Measurements from ENCODE around the gene ZNF446.
"Not testable (repeated sequence)": the region's sequence is repeated elsewhere in the genome, so short reads cannot be mapped to it uniquely, and the experiment has no call there.

Gene ZNF446

DNA sequence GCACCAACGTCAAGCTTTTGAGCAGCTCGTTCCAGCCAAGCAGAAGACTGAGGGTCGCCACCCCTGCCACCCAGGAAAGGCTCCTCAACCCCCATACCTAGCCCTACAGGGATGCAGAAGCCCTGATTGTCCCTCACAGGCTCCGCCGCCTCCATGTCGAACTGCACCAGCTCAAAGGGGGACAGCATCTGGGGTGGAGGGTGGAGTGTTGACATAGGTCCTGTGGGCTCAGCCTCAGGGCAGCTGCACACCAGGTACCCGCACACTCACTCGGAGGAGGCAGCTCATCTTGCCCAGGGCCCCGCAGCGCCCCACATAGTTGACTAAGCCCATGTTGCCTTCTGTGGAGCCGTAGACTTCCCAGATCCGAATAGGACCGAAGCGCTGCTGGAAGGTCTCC, 24.1 kb downstream of the ZNF446 start:
- DNase-seq (ENCODE audit: low spot score), result no peak

DNA sequence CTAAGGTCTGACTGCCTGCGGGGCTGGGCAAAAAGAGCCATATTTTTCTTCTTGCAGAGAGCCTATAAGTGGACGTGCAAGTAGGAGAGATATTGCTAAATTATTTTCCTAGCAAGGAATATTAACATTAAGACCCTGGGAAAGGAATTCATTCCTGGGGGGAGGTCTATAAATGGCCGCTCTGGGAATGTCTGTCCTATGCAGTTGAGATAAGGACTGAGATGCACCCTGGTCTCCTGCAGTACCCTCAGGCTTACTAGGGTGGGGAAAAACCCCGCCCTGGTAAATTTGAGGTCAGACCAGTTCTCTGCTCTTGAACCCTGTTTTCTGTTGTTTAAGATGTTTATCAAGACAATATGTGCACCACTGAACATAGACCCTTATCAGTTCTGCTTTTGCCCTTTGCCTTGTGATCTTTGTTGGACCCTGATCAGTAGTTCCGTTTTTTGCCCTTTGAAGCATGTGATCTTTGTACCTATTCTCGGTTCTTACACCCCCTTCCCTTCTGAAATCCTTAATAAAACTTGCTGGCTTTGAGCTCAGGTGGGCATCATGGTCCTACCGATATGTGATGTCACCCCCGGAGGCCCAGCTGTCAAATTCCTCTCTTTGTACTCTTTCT, 31.6 kb downstream of the ZNF446 start:
- not testable (repeated sequence) for DNase-seq (ENCODE audit: low spot score)

DNA sequence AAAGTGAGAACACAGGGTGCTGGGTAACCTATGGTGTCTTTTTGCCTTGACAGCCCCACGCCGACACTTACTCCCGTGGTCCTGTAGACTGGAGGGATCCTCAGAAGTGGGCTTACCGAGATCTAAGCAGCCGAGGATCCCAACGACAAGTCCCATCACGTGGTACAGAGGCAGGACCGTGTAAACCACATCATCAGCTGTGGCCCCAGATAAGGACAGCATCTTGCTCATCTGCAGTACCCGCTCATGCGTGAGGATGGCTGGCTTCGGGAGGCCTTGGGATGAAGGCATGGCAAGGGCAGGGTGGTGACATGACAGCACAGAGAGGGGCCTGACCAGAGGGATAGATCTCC, 33.6 kb downstream of the ZNF446 start:
- no peak for DNase-seq (ENCODE audit: low spot score)

GRCh38 chr19:58510084-58510862, 34.1 kb downstream of the ZNF446 start:
- DNase-seq (ENCODE audit: low spot score), result no peak

- no peak for DNase-seq (ENCODE audit: low spot score)
Observed at GRCh38 chr19:58511353-58512208, 35.4 kb downstream of the ZNF446 start, which contains the start of gene SLC27A5. SLC27A5 (minus strand) TSS chr19:58511992; CDS start chr19:58511955, 37 bp downstream.

DNA sequence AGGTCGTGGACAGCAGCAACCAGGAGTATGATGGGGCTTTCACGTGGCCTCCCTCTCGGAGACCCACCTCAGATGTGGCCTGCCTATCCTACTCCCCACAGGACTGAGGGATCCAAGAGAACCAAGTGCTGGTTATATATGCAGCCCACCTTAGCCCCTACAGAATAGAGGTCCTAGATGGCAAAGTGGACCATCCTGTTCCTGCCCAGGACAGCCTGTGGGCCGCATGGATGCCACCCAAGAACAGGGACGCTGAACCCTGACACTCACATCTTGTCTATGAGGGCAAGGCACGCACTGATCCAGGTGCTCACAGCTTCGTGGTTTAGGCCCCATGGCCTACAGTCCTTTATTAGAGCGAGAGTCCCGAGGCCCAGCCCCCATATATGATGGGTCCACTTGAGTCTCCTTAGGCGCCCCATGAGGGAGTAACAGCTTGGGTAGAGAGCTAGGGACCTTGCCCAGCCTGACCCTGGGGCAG, 37.1 kb downstream of the ZNF446 start:
- no peak for DNase-seq (ENCODE audit: low spot score)

DNA sequence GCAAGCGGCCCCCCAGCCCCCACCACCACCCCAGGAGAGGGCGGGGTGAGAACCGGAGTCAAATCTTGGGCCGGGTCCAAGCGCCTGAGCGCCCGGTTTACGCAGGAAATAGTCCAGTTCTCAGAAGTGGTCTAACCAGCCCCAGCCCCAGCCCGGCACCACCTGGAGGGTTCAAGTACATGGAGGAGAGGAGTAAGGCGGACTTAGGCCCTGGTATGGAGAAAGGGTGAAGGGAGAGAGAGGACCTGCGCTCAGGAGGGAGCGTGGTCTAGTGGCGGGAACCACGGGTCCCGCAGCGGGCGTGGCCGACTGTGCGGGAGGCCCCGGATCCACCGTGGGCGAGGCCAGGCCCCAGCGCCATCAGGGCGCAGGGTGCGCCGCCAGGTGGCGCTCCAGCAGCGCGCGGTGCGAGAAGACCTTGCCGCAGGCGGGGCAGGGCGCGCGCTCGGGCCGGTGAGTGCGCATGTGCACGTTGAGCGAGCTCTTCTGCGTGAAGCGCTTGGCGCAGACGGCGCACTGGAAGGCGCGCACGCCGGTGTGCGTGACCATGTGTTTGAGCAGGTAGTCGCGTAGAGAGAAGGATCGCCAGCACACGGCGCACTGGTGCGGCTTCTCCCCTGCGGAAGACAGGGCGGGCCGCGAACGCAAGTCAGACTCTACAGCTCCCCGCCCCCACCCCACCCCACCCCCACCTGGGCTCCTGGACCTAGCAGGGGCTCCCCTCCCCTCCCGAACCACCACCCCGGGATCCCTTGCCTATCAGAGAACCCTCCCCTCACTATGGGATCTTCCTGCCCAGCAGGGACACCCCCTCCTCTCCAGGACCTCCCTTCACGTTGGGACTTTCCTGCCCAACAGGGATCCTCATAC, 37.8 kb downstream of the ZNF446 start:
- DNase-seq (ENCODE audit: low spot score), result peak; percentile 96

DNA sequence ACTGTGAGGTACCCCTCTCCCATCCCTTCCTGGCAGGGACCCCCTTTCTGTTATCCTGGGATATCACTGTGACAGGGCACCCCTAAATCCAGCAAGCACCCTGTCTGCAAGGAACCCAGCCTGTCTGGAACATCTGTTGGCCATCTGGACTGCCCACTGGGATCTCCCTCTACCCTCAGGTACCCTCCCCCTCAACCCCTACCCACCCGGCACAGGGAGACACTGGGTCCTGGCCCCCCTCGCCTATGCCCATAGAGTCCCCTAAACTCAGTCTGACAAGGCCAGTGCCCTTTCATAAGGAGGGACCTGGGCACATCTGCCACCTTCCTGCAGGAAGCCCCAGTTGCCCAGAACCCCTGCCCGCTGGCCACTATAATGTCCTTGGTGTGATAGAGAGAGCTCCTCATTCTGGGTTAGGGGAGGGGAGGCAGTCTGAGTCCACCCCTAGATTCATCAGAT, 38.4 kb downstream of the ZNF446 start:
- no peak for DNase-seq (ENCODE audit: low spot score)

- no peak for DNase-seq (ENCODE audit: low spot score)
Observed at GRCh38 chr19:58515259-58515658, 39.1 kb downstream of the ZNF446 start.

- no peak for DNase-seq (ENCODE audit: low spot score)
Observed at GRCh38 chr19:58516246-58516836, 40.2 kb downstream of the ZNF446 start.

- no peak for DNase-seq (ENCODE audit: low spot score)
Observed at GRCh38 chr19:58516964-58517833, 41.0 kb downstream of the ZNF446 start.

DNA sequence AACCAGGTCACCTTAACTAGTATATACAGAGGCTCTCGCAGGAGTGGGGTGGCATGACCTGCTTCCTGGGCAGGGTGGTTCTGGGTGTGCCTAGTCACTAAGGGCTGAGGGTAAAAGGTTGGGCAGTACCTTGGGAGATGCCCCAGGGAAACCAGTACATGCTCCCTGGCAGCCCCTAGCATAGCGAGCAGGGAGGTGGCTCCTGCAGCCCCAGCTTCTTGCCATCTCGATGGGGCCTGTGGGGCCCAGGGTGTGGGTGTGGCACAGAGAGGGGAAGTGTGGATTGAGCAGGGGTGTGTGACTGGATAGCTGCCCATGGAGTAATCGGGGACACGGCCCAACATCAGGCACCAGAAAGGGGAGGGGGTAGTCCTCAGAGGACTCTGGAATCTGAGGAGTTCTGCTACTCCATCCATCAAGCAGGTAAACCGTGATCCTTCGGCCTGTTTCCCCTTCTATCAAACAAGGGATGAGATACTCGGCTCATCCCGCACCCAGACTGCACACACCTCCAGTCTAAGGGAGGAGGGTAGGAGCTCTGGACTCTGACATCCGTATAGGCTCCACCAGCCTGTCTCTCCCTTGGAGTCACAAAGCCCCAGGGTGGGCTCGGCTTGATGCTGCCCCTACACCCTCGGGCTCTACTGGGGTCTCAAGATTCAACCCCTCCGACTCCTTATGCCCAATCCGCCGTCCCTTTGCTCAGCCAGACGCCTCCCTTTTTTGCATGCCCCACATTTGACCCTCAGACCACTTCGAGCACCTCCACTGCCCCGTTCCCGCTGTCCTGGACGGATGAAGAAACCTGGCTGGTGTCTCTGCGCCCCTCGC, 42.3 kb downstream of the ZNF446 start:
- DNase-seq (ENCODE audit: low spot score), result no peak

- DNase-seq (ENCODE audit: low spot score), result peak; percentile 73
Observed at GRCh38 chr19:58519087-58519354, 42.9 kb downstream of the ZNF446 start.

- DNase-seq (ENCODE audit: low spot score), result peak; percentile 96
Observed at GRCh38 chr19:58519355-58520256, 43.5 kb downstream of the ZNF446 start, which contains the start of gene ZBTB45. ZBTB45 (minus strand) TSS chr19:58519810; CDS start chr19:58517673, 2,137 bp downstream.

- DNase-seq (ENCODE audit: low spot score), result no peak
Observed at GRCh38 chr19:58520257-58520599, 44.1 kb downstream of the ZNF446 start.

DNA sequence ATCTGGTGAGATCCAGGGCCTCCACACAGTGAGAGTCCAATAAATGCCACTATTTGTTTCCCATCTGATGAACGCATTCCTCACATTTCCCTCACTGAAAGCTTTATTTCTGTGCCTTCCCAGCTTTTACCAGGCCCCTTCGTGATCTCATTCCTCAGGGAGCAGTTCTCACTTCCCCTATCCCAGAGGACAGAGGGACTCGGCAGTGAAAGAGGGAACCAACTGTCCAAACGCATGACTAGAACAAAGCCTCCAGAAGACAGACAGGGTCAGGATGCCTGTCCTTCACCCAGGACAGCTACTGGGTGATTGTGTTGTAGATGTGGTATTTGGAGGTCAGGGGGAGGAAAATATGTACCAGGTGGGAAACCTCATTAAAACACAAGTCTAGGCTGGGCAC, 45.5 kb downstream of the ZNF446 start:
- DNase-seq (ENCODE audit: low spot score), result no peak

DNA sequence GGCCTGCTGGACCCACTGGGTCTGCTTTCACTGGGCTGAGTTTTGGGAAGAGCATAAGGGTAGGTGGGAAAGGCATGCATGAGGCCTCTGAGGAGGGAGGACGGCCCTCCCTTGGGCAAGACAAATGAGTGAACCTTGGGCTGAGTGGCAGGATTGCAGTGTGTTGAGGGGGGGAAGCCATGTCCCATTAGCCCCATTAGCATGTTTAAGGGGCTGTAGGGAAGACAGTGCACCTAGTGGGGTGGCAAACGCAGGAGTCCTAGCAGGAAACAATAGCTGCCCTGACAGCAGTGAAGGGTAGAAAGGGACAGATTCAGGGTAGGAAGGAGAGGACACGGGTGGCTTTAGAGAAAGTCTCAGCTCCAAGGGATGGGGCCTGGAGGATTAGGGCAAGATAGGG, 46.6 kb downstream of the ZNF446 start:
- no peak for DNase-seq (ENCODE audit: low spot score)

- DNase-seq (ENCODE audit: low spot score), result no peak
Observed at GRCh38 chr19:58529405-58529804, 53.3 kb downstream of the ZNF446 start.

Measured in NAMALWA (cell line).